GM19455 (cell line): ENCODE measurements around the gene SPOCK3.
"Not testable (repeated sequence)": the region's sequence is repeated elsewhere in the genome, so short reads cannot be mapped to it uniquely, and the experiment has no call there.

Experiments
- ATAC-seq: cut with Tn5 transposase; IDR thresholded peaks from one replicate; pipeline ENCODE4 v1.9.1; 2021; ENCODE audit not compliant: unreplicated experiment

SPOCK3 gene

GRCh38 chr4:166827629-166828028 is 406.7 kb downstream of the SPOCK3 start:
- no peak for ATAC-seq

GRCh38 chr4:166827167-166827566 is 407.1 kb downstream of the SPOCK3 start:
- no peak for ATAC-seq

GRCh38 chr4:166823848-166824247 is 410.4 kb downstream of the SPOCK3 start:
- no peak for ATAC-seq

GRCh38 chr4:166823126-166823525 is 411.2 kb downstream of the SPOCK3 start:
- no peak for ATAC-seq

GRCh38 chr4:166822386-166822785 is 411.9 kb downstream of the SPOCK3 start:
- ATAC-seq: no peak

- ATAC-seq: no peak
These were observed 417.4 kb downstream of the SPOCK3 start for GRCh38 chr4:166816890-166817289.

- ATAC-seq: no peak
These were observed 425.9 kb downstream of the SPOCK3 start for GRCh38 chr4:166808380-166808779.

GRCh38 chr4:166802346-166802745 is 431.9 kb downstream of the SPOCK3 start:
- ATAC-seq: no peak

- no peak for ATAC-seq
These were observed 436.2 kb downstream of the SPOCK3 start for GRCh38 chr4:166798126-166798525.

GRCh38 chr4:166777760-166778159 is 456.5 kb downstream of the SPOCK3 start:
- no peak for ATAC-seq

GRCh38 chr4:166763018-166763417 is 471.3 kb downstream of the SPOCK3 start:
- ATAC-seq: no peak

GRCh38 chr4:166741742-166742141 is 492.6 kb downstream of the SPOCK3 start:
- no peak for ATAC-seq

- not testable (repeated sequence) for ATAC-seq
These were observed 495.1 kb downstream of the SPOCK3 start for GRCh38 chr4:166739215-166739614.

- no peak for ATAC-seq
These were observed 496.9 kb downstream of the SPOCK3 start for GRCh38 chr4:166737430-166737829.

- ATAC-seq: no peak
These were observed 498.7 kb downstream of the SPOCK3 start for GRCh38 chr4:166735553-166735952.

- ATAC-seq: no peak
These were observed 499.5 kb downstream of the SPOCK3 start for GRCh38 chr4:166734797-166735196.

- no peak for ATAC-seq
These were observed 500.6 kb downstream of the SPOCK3 start for GRCh38 chr4:166733686-166734085.

- no peak for ATAC-seq
These were observed 507.5 kb downstream of the SPOCK3 start for GRCh38 chr4:166726832-166727231.

GRCh38 chr4:166724369-166724768 is 509.9 kb downstream of the SPOCK3 start:
- no peak for ATAC-seq

GRCh38 chr4:166723532-166724140 is 510.7 kb downstream of the SPOCK3 start:
- ATAC-seq: no peak

- not testable (repeated sequence) for ATAC-seq
These were observed 518.3 kb downstream of the SPOCK3 start for GRCh38 chr4:166715748-166716713.

GRCh38 chr4:166700592-166700991 is 533.7 kb downstream of the SPOCK3 start:
- no peak for ATAC-seq
